HG03280 (cell line): ENCODE results near the gene ABCC1.
"Not testable (repeated sequence)": the region's sequence is repeated elsewhere in the genome, so short reads cannot be mapped to it uniquely, and the experiment has no call there.

ENCODE experiments used
- ATAC-seq: cut with Tn5 transposase; IDR thresholded peaks from one replicate; pipeline ENCODE4 v1.9.1; 2021; ENCODE audit warnings: mild to moderate bottlenecking, moderate library complexity; ENCODE audit not compliant: unreplicated experiment

Gene ABCC1

DNA sequence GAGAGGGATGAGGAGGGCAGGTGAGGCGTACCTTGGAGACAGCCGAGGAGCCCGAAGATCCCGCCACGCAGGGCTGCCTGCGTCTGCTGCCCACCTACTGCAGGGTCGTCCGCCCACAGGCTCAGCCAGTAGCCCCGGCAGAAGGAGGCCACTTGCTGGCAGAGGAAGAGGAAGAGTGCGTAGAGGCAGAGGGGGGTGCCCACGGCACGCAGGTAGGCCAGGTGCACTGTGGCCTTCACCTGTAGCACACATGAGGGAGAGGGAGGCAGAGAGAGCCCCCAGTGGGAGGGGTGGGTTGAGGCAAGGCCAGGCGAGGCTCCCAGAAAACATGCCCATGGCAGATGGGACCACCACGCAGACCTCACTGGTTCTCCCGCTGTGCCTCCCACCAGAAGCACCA lies 220.2 kb downstream of the ABCC1 start:
- ATAC-seq: no peak

- ATAC-seq: no peak
Observed at GRCh38 chr16:16171332-16171919, 222.0 kb downstream of the ABCC1 start.

DNA sequence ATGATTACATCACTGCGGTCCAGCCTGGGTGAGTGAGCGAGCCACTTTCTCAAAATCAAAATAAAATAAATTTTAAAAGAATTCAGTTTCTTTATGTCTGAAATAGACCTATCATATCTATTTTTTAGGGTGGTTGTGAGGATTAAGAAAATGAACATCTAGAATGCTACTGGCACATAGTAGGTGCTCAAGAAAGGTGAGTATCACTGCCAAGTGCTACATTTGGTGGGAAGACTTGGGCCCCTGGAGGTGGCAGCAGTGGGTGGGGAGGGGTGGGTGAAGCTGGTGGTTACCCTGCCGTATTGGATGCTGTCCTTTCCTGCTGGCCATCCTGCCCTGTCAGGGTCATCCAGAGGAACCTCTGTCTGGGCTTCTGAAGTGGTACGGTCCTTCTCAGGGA lies 223.6 kb downstream of the ABCC1 start:
- ATAC-seq: no peak

DNA sequence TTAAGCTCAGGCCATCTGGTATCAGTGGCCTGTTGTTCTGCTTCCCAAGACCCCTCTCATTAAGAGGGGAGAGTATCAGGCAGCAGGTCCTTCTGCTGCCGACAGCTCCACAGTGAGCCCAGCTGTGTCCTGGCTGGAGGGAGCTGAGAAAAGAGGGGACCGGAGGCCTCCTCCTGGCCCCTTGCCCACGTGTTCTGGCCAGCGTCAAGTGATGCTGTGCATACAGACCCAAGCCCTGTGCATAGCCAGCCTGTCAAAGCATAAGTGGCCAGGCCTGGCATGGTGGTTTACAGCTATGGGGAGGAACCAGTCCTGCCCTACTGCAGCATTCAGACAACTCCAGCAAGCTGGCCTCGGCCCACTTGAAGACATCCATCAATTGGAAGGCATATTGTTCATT lies 225.9 kb downstream of the ABCC1 start:
- ATAC-seq: no peak

DNA sequence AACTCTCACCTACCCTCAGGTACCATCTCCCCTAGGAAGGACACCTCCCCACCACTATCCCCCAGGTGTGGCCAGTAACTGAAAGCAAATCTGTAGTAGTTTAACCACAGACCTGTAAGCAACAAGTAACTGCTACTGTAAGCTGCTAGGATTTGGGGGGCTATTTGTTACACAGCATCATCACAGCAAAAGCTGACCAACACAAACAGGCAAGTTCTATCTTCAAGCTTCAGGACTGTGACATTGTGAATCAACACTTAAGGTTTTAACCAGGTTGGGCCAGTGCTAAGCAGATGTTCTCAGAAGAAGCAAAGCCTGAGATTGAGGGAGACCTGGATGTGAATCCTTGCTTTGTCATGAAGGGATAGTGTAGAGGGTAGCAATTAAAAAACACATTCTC lies 226.9 kb downstream of the ABCC1 start:
- no peak for ATAC-seq

- no peak for ATAC-seq
Observed at GRCh38 chr16:16178455-16179162, 229.2 kb downstream of the ABCC1 start.

DNA sequence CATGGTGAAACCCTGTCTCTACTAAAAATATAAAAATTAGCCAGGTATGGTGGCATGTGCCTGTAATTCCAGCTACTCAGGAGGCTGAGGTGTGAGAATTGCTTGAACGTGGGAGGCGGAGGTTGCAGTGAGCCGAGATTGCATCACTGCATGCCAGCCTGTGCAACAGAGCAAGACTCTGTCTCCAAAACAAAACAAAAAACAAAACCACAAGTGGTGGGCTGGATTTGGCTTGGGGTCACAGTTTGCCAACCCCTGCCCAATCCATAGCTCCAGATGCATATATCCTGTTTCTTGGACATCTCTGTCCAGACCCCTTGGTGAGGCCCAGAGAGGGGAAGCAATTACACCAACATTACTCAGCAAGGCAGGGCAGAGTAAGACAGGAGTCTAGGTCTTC lies 232.3 kb downstream of the ABCC1 start:
- ATAC-seq: not testable (repeated sequence)

GRCh38 chr16:16182918-16183317 lies 233.5 kb downstream of the ABCC1 start:
- ATAC-seq: no peak

- ATAC-seq: no peak
Observed at GRCh38 chr16:16183562-16183961, 234.1 kb downstream of the ABCC1 start.

DNA sequence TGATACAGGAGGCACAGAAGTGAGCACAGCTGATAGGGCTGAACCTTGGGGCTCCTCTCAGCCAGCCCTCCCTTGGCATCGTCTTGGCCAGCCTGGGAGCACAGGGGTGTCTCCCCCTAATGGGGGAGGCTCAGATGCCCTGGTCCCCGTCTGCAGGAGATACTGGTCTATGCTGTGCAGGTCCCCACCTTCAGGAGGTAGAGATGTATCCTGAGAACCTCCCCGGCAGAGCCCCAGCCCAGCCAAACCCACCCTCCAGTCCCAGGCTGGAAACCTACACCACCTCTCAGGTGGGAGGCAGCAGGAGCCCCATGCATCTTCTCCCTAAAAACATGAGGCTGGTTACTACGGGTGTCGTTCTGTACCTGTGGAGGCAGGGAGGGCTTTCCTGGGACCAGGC lies 235.2 kb downstream of the ABCC1 start:
- no peak for ATAC-seq

DNA sequence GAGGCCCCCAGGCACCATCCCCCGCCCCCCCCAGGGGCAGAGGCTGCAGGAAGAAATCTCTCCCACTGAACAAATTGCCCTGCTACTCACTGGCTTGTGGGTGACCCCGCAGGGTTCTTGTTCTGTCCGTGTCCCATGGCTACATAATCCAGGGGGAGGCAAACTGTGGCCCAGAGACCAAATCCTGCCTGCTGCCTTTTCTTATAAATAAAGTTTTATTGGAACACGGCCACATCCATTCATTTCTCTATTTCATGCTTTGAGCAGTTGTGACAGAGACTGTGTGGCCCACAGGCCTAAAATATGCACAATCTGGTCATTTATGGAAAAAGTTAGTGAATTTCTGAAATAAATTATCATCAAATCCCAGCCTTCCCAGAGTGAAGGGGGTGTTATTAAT lies 235.7 kb downstream of the ABCC1 start:
- ATAC-seq: no peak

- ATAC-seq: no peak
Observed at GRCh38 chr16:16186820-16187219, 237.4 kb downstream of the ABCC1 start.

DNA sequence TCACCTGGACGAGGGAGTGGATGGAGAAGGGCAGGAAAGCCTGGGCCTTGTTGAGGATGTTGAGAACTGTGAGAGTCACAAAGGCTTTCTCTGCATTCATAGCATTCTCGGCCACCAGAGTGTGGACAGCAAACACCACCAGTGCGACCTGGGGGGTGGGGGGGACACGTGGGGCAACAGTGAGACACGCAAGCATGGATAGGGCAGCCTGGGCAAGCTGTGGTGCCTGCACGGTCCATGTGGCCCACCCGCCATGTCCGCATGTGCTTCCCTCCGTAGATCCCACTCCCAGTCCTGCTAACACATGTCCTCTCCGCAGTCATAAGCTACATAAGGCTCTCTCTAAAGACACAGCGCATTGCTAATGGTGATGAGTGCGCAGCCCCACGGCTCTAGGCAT lies 239.4 kb downstream of the ABCC1 start:
- ATAC-seq: no peak

DNA sequence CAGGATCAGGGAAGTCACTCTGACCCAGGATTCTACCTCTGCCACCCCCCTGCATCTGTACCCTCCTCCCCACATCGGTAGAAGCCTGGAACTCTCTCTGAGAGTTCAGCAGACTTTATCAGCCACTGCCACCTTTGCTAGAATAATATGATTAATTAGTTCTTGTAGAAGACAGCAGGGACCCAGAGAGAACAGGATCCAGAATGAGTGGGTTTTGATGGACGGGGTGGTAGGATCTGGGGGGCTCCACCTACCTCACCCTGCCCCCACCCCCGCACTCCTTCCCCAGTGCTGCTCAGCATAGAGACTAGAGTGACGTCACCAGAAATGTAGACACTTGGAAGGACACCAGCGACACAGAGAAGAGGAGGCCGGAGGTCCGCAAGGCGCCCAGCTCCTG lies 240.4 kb downstream of the ABCC1 start:
- no peak for ATAC-seq

DNA sequence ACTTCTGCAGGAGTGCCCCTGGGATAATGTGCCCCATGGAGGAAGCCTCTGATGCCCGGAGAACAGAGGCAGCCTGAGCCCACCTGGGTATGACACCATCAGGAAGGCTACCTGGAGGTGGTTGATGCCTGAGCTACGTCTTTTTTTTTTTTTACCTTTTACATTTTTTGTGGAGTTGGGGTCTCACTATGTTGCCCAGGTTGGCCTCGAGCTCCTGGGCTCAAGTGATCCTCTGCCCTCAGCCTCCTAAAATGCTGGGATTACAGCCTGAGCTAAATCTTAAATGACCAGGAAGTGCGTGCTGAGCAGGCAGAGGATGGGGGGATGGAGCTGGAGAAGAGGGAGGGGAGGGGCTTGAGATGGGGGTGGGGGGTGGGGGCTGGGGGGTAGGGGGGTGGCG lies 241.1 kb downstream of the ABCC1 start:
- ATAC-seq: no peak

- ATAC-seq: not testable (repeated sequence)
Observed at GRCh38 chr16:16190966-16191365, 241.6 kb downstream of the ABCC1 start.

- no peak for ATAC-seq
Observed at GRCh38 chr16:16191493-16192167, 242.2 kb downstream of the ABCC1 start.
